HG03342 (cell line): Measurements from ENCODE around the gene CLDN7.

Experiments used
- ATAC-seq: cut with Tn5 transposase; IDR thresholded peaks from one replicate; pipeline ENCODE4 v1.9.1; 2021; ENCODE audit warnings: mild to moderate bottlenecking, moderate library complexity; ENCODE audit not compliant: unreplicated experiment

Gene CLDN7

GRCh38 chr17:7262192-7262934 lies at the start of gene CLDN7:
Gene CLDN7 (minus strand): TSS chr17:7262478. CDS start chr17:7262043, 435 bp downstream.
- no peak for ATAC-seq

GRCh38 chr17:7311110-7311705 lies 48.9 kb upstream of the CLDN7 start:
- ATAC-seq: no peak

GRCh38 chr17:7309628-7310027 lies 47.4 kb upstream of the CLDN7 start:
- no peak for ATAC-seq

- peak; percentile 27 for ATAC-seq
Measured at GRCh38 chr17:7308625-7309433, 46.6 kb upstream of the CLDN7 start.

- ATAC-seq: peak; percentile 1
Measured at GRCh38 chr17:7307686-7308624, 45.7 kb upstream of the CLDN7 start.

- ATAC-seq: peak; percentile 69
Measured at GRCh38 chr17:7306911-7307685, 44.8 kb upstream of the CLDN7 start, which contains the start of gene EIF5A. Gene EIF5A (plus strand): TSS chr17:7307628. CDS start chr17:7309636, 2,008 bp downstream.

GRCh38 chr17:7304179-7304578 lies 41.9 kb upstream of the CLDN7 start:
- ATAC-seq: no peak

GRCh38 chr17:7296189-7296861 lies 34.0 kb upstream of the CLDN7 start:
- ATAC-seq: no peak

- ATAC-seq: no peak
Measured at GRCh38 chr17:7295230-7296180, 33.2 kb upstream of the CLDN7 start.

- no peak for ATAC-seq
Measured at GRCh38 chr17:7294614-7295153, 32.4 kb upstream of the CLDN7 start, which contains the start of gene YBX2. Gene YBX2 (minus strand): TSS chr17:7294639. CDS start chr17:7294500, 139 bp downstream.

- no peak for ATAC-seq
Measured at GRCh38 chr17:7293816-7294613, 31.7 kb upstream of the CLDN7 start.

GRCh38 chr17:7293159-7293558 lies 30.9 kb upstream of the CLDN7 start:
- ATAC-seq: no peak

- ATAC-seq: no peak
Measured at GRCh38 chr17:7292729-7293128, 30.5 kb upstream of the CLDN7 start.

- no peak for ATAC-seq
Measured at GRCh38 chr17:7292194-7292593, 29.9 kb upstream of the CLDN7 start.

- ATAC-seq: no peak
Measured at GRCh38 chr17:7290685-7291084, 28.4 kb upstream of the CLDN7 start.

GRCh38 chr17:7290166-7290565 lies 27.9 kb upstream of the CLDN7 start:
- no peak for ATAC-seq
